Omental fat pad (tissue), 4 donors: Measurements from ENCODE around the gene C4orf17. TPM values are rescaled to one million over a fixed set of nuclear protein-coding genes. Genes with fewer than 3 reads are reported as not detected.

ENCODE experiments used
- ATAC-seq: fragments of 150-250 bp; one replicate; pipeline ENCODE4 v1.9.1; 2016; ENCODE audit warnings: mild to moderate bottlenecking, moderate library complexity; ENCODE audit not compliant: low FRiP score
- DNase-seq: peaks from one replicate; pipeline ENCODE4 v3.0.0-alpha.2; 2019; ENCODE audit warnings: low spot score
- total RNA-seq, 4 donors: library from RNA; depleted of rRNA; stranded (reverse); fragments of >200 nt; gene quantifications; one replicate each; pipeline ENCODE4 v1.1.0, GENCODE V29; 2016
- TF ChIP-seq, protein P1 (sequence below), 3 donors: fragments of 450-650 bp; IDR thresholded peaks; one replicate each; pipeline ENCODE4 v1.5.1; 2016 to 2017; ENCODE audit warnings: antibody characterized with exemption in 3 of 3, mild to moderate bottlenecking in 3 of 3, moderate library complexity in 2 of 3

The C4orf17 gene
- total RNA-seq, 4 donors from 2014 or later: not detected

DNA sequence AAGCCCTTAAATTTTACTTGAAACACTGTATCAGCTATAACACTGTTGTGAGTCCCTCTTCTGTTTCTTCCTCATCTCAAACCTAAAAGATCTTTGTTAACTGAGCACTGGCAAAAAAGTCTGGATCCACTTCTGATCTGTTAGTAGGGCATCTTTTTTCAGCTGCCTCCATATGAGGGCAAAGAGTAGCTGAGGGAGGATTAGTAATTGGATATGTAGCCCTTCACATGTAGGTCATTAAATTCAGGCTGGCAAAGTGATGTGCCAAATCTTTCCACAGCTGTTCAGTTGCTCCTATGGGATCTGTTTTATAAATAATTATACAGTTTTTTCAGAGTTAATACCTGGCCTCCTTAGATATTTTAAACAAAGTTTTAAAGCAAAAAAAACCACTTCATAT is 54.1 kb downstream of the C4orf17 start:
- no peak for ATAC-seq
- TF ChIP-seq, protein P1, sequence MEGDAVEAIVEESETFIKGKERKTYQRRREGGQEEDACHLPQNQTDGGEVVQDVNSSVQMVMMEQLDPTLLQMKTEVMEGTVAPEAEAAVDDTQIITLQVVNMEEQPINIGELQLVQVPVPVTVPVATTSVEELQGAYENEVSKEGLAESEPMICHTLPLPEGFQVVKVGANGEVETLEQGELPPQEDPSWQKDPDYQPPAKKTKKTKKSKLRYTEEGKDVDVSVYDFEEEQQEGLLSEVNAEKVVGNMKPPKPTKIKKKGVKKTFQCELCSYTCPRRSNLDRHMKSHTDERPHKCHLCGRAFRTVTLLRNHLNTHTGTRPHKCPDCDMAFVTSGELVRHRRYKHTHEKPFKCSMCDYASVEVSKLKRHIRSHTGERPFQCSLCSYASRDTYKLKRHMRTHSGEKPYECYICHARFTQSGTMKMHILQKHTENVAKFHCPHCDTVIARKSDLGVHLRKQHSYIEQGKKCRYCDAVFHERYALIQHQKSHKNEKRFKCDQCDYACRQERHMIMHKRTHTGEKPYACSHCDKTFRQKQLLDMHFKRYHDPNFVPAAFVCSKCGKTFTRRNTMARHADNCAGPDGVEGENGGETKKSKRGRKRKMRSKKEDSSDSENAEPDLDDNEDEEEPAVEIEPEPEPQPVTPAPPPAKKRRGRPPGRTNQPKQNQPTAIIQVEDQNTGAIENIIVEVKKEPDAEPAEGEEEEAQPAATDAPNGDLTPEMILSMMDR (IDR thresholded peaks at IDR 0.05): no peak
- DNase-seq: no peak

DNA sequence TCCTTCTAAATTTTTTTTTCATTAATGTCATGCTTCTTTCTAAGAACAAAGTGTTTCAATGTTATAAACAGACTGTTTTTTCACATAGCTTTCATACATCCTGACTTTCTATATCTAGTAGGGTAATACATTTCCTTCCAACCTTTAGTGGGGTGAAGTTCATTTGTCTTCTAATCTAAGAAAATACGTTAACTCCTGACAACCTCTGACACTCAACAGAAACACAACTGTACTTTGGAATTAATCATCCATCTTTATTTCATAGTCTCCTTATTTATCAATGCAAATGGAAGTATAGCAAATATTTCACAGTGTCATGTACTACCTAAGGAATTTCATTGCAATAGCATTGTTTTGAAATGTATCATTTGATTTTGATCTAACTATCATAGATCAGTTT is 61.1 kb downstream of the C4orf17 start:
- TF ChIP-seq, protein P1 (IDR thresholded peaks at IDR 0.05): no peak
- ATAC-seq: no peak
- no peak for DNase-seq

DNA sequence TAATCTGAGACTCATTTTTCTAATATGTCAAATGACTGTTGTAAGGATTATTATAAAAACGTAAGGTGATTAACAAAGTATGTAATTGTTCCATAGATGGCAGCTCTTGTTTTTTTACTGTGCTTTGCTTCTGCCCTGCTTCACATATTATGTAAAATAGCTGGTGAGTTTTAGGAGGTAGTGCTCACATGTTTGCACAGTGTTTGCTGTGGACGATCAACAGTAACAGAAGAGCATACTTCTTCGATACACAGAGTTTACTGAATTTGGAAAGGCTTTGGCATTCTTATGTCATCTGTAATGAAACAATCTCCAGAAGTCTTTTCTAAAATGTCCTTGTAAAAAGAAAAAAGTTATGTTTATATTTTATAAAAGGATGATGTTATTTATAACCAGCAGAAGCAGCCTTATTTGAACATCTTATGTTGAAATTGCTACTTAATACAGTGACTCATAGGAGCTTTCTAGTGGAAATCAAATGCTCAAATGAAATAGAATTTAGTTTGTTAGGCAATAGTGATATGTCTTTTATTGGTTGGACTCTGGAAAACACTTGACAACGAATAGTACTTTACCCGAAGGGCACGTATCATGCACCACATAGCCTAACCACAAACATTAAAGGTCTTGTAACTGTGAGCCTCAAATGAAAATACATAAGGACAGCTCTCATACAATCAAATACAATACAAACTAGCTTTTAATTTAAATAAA is 61.9 kb downstream of the C4orf17 start:
- DNase-seq: no peak
- TF ChIP-seq, protein P1 (IDR thresholded peaks at IDR 0.05): no peak
- no peak for ATAC-seq

DNA sequence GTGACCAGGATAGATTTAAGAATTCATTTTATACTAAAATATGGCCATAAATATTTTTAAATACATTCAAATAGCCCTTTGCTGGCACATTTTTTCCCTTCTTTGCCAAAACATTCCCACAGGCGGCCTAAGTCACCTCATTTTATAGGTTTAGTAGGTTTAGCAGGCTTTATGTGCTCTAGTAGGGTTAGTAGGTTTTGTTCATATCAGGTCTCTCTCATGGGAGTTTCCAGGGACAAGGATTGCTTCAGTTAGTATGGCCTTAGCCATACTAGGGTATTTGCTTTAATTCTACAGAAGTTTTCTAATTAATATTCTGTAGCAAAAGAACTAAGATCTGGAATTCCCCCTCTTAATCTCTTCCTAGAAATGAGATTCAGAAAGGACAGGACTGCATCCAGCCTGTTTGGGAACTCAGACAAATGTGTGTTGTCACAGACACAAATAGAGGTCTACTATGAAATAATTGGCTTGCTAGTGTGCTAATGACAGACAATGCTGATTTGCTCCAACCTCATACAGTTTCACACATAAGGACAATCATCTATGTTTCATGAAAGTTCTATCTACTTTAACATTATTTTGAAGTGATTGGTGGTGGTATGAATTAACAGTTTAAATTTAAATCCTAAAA is 63.0 kb downstream of the C4orf17 start:
- ATAC-seq (no peak), DNase-seq (no peak)
- TF ChIP-seq, protein P1 (IDR thresholded peaks at IDR 0.05): no peak

DNA sequence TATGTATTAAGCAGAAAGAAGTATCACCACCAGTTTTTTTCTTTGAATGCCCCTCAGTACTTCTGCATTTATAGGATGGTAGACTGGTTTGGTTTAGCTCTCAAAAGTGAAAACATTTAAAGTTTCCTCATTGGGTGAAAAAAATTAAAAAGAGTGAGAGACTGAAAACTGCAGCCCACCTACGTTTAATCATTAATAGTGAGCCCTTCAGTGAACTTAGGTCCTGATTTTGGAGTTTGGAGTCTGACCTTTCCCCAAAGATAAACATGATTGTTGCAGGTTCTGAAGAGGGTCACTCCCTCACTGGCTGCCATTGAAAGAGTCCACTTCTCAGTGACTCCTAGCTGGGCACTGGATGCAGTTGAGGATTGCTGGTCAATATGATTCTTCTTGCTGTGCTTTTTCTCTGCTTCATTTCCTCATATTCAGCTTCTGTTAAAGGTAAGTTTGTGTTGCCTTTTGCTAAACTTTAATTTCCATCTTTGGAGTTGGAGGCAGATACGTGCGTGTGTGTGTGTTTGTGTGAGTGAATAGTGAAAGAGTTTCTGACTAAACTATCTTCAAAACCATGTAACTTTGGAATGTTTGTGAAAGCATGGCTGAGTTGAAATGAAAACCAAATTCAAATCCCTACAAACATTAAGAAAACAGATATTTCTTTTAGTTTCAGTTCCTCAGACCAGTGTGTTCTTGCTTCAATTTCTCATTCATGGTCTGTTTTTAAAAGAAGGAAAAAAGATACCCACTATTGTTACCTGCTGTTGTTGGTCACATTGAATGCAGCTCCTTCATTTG is 63.9 kb downstream of the C4orf17 start, which contains the start of gene MTTP:
Gene MTTP (plus strand): TSS at position 295 of the 795 bp plus-strand sequence. CDS start 86 bp downstream, at position 381.
- ATAC-seq: no peak
- TF ChIP-seq, protein P1 (IDR thresholded peaks at IDR 0.05): no peak
- no peak for DNase-seq

DNA sequence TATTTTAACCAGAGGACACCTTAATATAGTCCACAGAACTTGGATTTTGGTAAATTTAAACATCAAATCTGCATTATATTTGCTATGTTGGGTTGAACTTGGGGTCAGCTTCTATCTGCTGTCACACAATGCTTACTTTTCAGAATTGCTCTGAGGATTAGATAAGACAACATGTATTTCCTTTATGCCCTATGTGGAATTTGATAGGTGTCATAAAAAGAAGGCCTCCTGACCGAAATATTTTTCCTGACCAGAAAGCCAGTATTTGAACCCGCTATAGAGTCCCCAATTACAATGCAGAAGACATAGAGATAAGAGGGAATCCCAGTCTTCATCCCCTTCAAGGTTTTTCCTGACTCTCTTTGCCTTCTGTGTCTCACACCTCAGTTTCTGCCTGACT is 67.9 kb downstream of the C4orf17 start:
- TF ChIP-seq, protein P1 (IDR thresholded peaks at IDR 0.05): no peak
- no peak for DNase-seq
- no peak for ATAC-seq
